Activated gamma-delta T cell treated with anti-CD3 and anti-CD28 coated beads, Interleukin-2, amount 50 U/mL, for 16 hours (primary cell): ENCODE results near the gene ATP6V1G3.
A peak's percentile ranks its signal among the peaks of the same experiment; 100 is the strongest.
"Not testable (repeated sequence)": the region's sequence is repeated elsewhere in the genome, so short reads cannot be mapped to it uniquely, and the experiment has no call there.

Experiments used
- DNase-seq: peaks from one replicate; pipeline ENCODE4 v3.0.0-alpha.2; 2020; ENCODE audit warnings: low read depth

The ATP6V1G3 gene, protein sequence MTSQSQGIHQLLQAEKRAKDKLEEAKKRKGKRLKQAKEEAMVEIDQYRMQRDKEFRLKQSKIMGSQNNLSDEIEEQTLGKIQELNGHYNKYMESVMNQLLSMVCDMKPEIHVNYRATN

DNA sequence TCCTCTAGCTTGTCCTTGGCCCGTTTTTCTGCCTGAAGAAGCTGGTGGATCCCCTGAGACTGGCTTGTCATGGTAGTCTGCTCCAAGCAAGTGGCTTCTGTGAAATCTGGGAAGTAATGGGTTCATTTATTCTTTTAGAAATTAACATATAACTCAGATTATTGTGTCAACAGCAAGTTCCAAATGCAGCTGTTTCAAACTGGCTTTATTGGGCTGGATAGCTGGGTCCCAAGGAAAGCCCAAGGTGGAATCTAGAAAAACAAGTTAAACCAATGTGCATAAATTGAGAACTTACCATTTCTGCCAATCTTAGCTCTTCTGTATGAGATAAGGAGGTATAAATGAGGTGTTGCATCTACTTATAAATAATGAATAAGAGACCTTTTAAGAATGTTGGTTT lies at the start of gene ATP6V1G3:
Gene ATP6V1G3 (minus strand): TSS at position 101 of the 400 bp plus-strand sequence. CDS start 30 bp downstream, at position 71.
- DNase-seq = no peak

DNA sequence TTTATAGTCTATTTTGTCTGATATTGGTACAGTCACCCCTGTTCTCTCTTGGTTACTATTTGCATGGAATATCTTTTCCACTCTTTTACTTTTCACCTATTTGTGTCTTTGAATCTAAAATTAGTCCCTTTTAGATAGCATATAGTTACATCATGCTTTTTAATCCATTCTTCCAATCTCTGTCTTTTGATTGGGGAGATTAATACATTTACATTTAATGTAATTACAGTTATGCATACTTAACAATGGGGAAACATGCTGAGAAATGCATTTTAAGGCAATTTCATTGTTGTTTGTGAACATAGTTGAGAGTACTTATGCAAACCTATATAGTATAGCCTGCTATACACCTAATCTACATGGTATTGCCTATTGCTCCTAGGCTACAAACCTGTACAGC lies 48.4 kb upstream of the ATP6V1G3 start:
- no peak for DNase-seq

DNA sequence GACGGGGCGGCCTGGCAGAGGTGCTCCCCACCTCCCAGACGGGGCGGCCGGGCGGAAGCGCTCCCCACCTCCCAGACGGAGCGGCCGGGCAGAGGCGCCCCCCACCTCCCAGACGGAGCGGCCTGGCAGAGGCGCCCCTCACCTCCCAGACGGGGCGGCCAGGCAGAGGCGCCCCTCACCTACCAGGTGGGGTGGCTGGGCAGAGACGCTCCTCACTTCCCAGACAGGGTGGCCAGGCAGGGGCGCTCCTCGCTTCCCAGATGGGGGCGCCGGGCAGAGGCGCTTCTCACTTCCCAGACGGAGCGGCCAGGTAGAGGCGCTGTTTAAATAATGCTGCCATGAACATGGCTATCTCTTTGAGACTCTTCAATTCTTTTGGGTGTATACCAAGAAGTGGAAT lies 43.7 kb upstream of the ATP6V1G3 start:
- DNase-seq = no peak

DNA sequence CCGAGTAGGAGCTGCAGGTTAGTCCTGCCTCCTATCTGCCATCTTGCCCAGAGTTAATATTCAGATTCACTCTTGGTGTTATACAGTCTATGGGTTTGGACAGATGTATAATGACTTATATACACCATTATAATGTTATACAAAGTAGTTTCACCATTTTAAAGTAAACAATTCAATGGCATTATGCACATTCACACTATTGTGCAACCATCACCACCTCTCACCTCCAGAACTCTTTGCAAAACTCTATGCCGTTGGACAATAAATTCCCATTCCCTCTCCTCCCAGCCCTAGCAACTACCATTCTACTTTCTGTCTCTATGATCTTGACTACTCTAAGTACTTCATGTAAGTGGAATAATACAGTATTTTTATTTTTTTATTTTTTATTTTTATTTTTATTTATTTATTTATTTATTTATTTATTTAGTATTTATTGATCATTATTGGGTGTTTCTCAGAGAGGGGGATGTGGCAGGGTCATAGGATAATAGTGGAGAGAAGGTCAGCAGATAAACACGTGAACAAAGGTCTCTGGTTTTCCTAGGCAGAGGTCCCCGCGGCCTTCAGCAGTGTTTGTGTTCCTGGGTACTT lies 42.8 kb upstream of the ATP6V1G3 start:
- DNase-seq = not testable (repeated sequence)

DNA sequence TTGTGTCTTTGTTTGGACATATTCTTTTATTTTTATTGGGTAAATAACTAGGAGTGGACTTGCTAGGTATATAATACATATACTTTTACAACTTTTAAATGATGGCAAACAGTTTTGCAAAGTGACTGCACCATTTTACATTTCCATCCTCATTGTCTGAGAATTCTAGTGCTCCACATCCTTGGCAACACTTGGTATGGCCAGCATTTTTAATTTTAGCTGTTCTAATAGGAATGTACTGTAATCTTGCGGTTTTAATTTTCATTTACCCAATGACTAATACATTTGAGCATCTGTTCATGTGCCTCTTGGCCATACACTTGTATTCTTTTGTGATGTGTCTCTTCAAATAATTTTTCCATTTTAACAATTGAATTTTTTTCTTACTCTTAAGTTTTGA lies 37.0 kb upstream of the ATP6V1G3 start:
- DNase-seq = no peak

DNA sequence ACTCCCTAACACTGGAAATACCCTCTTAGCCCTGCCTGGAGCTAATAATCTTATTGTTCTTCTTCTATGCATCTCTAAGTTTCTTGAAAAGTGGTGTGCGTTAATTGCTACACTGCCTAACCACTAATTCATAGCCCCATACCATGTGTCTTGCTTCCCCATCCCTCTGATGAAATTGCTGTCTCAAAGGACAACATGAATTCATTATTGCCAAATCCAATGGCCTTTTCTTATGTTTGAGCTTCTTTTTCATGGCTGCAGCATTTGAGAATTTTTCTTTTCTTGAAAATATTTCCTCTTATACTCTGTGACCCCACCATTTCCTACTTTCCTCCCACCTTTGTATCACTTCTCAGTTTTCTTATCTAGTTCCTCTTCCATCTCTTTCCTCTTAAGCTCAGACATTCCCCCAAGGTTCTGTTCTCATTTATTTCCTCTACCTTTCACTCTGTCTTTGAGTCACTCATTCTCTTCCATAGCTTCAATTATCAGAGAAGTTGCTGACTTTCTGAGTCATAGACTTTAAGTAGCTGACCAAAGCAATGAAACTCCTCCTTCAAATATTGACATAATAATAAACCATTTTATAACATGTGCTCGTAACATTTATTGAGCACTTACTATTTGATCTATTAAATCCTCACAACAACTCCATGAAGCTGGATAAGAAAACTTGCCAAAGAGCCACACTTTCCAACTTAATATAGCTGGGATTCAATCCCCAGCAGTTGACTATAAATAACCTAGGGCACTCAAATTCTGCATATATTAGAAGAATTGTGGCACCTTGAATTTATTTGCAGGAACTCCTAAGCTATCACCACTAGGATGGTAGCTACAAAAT lies 35.5 kb upstream of the ATP6V1G3 start:
- no peak for DNase-seq

DNA sequence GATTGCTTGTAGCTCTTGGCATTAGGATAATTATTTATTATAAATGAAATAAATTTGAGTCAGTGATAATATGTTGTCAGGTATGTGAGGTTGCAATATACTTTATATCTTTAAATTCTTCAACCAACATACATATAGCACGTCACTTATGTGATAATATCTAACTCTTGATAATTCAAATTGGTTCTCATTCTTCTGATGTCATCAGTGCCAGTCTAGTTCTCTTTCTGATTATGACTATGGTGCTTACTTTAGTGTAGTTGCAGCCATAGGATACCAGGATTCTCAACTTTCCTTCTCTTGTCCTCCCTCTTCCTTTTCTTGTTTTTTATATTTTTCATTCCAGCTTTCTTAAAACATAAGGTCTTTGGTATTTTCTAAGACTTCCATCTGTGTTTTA lies 34.8 kb upstream of the ATP6V1G3 start:
- DNase-seq = no peak

DNA sequence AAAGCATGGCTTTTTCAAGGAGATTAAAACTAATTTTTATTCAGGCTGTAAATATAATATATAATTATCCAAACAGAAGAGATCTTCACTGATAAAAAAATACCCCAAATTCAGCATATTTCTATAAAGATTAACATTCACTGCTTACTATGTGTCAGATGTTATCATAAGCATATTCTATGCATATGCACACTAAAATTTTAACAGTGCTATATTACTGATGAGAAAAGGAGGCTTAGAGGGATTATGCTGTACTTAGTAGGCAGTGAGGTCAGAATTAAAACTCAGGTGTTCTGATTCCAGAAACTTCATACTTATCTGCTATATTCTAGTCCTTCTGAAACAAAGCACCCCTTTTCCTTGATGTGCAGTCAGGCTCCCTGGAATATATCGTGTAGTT lies 33.8 kb upstream of the ATP6V1G3 start:
- DNase-seq = no peak

DNA sequence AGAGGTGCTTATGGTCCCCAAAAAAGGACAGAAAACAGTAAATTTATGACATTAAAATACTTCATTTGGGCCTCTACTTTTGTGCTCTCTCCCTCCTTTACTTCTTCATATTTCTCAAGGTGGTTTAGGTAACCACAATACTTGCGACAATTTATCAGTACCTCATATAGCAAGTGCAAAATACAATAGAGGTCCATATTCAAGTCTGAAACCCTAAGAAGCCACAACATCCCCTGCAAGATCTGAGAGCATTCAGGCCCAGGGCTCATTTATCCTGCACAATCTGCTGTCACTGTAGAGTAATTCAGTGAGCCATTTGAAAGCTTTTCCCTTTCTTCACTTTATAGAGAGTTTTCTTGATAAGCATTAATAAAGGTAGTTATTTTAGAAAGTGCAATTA lies 24.2 kb upstream of the ATP6V1G3 start:
- no peak for DNase-seq

DNA sequence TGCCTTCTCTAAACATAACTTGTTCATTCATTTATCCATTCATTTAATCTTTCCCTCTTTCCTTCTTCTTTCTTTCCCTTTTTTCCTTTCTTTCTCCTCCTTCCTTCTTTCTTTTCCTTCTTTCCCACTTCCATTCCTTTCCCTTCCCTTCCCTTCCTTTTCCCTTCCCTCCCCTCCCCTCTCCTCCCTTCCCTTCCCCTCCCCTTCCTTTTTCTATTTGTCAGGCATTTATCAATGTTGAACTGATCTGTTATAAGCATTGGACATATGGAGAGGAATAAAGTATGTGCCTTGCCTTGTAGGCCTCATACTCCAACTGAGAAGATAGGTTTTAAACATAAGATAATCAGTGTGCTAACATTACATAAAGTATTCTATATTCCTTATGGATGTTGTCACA lies 23.7 kb upstream of the ATP6V1G3 start:
- no peak for DNase-seq

DNA sequence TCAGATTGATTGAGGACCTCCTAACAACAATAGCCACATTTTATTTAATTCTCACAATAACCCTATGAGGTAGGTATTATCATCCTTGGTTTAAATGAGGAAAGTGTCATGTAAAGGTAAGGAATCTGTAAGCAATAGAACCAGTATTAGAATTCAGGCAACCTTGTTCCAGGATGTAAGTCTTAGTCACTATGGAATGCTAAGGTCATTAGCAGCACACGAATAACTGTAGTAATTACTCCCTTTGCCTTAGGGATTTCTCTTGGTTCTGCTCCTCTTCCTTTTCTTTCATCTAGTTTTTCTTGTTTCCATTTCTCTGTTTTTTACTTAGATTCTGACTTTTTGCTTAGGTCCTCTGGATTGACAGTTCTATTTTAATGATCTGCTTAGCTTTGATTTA lies 23.1 kb upstream of the ATP6V1G3 start:
- no peak for DNase-seq

DNA sequence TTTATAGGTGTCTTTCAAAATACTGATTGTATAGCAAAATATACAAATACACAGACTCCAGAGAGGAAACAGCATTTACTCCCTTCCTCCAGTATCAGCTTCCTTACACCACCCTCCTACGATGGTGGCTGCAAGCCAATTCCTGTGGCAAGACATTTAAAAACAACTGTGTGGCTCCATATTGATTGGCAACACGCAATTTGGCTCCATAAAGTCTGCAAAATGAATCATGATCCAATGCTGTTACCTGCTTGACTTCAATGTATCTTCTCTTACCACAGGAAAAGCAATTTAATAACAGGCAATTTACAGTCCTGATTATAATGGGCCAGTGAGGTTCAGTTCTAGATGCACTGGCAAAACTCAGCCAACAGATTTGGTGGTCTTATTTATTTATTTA lies 19.7 kb upstream of the ATP6V1G3 start:
- no peak for DNase-seq

DNA sequence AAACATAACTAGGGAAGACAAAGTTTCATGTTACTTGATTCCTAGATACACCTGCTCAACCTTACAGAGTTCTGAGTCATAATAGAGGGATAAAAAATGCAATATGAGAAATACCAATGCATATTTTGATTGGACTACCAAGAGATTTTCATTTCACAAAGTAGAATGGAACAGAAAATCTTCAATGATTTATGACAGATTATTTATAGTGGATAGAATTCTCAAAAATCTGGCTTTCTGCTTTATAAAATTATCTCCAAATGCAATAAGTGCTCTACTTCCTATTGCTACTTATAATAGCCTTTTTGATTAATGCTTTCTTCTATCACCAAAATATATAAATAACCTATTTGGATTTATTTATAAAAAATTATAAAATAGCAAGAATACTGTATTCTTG lies 18.9 kb upstream of the ATP6V1G3 start:
- no peak for DNase-seq

DNA sequence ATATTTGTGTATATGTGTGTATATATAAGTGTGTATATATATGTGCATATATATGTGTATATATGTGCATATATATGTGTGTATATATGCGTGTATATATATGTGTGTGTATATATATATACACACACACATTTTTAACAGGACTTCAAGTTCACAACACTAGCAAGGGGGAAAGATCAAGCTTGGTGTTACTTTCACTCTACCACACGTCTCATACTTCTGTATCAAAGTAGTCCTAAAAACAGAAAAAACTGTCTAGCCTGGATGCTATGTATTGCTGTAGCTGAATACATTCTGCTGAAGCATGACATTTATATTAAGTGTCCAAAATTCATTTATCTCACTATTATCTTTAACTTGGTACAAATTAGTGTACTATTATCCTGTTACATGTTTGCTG lies 17.9 kb upstream of the ATP6V1G3 start:
- no peak for DNase-seq

DNA sequence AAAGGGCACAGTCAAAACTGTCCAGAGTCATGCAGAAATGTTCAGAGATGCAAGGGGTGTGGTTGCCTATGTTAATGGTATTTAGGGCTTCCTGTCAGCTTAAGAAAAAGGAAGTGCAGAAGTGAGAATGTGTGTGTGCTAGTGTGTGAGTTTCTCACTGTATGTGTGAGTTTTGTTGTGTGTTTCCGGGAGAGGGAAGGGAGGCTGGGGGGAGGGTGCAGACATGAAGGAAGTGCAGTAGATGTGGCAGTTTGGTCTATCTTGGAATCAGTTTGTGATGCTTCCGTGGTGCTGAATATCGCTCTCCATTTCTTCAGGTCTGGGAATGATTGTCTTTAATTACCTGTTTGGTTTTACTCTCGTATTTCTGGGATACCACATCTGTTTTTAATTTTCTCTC lies 16.5 kb upstream of the ATP6V1G3 start:
- DNase-seq = peak; percentile 42

DNA sequence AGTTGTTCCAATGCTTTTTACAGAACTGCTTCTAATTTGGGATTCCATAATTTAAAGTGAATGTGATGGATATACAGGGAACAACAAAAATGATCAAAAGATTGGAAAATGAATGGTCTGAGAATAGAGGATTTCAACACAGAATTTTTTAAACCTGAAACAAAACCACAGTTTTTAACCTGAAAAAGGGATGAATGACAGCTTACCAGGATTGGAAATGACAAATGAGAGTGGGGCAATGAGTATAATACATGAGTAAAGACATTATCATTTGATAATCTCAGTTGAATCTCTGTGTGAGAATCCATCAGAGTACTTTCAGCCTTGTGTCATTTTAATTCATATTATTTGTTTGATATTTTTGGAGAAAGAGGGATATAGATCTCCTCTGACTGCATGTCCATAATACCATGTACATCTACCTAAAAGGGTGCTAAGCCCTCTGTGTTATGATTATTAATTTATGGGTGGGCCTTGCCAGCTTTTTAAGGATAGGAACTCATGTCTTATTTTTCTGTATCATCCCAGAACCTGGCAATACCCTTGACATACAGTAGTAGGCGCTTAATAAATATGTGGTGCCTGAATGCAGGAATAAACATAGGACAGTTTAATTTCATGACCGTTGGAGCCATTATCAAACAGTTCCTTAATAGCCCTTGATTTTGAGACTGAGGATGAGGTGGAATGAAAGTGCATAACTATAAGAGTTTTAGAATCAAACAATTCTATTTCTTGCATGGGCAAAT lies 12.4 kb upstream of the ATP6V1G3 start:
- DNase-seq = no peak

DNA sequence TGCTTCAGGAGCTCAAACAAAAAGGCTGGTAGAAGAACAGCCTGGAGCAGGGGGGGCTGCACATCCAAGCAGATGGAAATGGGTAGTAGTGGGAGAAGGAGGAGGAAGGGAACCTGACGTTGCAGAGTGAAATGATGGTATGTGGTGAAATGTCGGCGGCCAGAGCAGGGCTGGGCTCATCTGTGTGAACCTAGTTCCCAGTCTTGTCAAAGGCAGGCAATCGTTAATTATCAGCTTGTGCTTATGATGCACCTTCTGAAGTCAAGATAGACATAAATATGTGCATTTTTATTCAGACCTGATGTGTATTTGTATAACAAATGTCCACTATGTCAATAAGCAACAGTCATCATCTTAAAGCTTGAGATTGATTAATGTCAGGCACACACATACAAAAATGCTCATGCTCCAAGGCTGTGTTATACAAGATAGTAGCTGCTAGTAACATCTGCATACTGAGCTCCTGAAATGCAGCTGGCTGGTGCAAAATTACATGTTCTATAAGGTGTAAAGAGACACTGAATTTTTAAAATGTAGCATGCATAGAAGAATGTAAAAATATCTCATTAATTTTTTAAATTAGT lies 10.6 kb upstream of the ATP6V1G3 start:
- DNase-seq = no peak

DNA sequence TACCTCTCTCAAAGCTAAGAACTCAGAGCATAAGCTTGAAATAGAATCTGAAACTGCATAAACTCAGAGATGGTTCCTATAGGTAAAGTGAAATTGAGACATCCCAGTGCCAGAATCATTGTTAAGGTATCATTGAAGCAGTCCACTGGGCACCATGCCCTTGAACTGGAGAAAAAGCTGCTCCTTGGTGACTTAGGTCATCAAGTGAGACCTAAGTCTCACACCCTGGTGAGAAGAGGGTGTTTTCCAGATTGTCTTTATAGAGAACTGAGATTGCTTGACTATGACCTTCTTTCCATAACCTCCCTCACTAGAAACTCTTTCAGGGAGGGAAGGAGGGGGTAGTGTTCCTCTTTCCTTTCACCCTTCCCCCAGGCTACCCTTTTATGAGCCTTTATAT lies 9.4 kb upstream of the ATP6V1G3 start:
- no peak for DNase-seq

DNA sequence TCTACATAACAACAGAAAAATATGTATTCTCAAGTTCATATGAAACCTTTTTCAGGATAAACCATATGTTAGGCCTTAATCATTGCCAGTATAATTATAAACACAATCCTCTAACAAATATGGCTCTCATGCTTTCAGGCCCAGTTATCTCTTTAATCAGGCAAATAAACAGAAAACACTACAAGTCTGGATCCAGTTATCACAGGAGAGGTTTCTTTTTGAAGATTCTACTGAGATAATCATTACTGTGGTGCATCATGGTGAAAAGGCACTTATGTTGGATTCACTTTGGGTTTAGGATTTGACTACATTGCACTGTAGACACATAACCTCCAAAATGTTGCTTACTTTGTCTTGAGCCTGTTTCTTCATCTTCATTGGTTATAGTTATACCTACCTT lies 8.4 kb upstream of the ATP6V1G3 start:
- DNase-seq = no peak

DNA sequence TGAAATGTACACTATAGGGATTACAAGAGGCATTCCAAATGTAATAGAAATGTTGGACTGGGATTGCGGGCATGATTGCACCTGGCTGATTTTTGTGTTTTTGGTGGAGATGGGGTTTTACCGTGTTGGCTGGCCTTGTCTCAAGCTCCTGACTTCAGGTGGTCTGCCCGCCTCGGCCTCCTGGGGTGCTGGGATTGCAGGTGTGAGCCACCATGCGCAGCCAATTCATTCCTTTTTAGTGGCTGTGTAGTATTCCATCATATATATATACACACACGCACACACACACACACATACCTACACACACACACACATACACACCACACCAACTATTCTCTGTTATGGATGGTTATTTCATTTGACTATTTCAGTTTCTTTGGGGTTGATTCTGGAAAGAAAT lies 4.7 kb upstream of the ATP6V1G3 start:
- DNase-seq = no peak

DNA sequence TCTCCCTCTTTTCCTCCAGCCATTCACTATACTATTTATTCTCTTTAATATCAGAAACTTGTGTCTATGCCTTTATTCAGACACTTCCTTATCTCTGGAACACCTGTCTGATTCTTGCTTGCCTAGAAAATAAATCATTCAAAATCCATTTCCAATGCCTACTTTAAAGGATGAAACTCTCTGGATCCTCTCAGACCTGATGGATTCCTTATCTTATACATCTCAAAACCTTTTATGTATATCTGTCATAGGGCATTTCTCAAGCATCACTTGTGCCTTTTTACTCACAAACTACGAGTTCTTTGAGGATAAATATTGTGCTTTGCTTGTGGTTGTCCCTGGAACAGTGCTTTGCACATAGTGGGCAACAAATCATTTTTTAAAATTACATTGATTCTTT lies 3.8 kb upstream of the ATP6V1G3 start:
- no peak for DNase-seq

DNA sequence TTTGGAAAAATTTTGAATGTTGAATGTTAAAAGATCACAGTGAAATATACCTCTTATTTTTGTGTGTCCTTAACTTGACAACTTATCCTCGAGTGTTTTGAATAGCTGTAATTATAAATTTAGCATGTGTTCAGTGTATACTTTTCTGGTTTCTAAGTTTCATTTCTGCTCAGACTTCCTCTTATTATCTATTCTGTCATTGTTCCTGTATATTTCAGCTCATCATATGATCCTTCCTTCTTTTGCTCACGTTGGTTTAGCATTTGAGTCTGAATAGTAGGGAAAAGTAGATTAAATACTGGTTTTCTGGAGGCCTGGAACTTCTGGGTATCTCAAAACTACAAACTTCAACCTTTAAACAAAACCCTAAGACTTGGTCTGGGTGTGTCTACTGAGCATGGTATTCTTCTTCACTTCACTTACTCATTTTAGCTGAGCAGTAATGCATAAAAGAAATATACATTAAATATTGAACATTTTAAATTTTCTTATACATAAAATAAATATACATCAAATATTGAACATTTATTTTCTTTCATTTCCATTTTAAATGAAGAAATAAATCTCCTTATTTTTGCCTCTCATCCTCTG lies 3.3 kb upstream of the ATP6V1G3 start:
- no peak for DNase-seq
